ENCODE results near the gene ZNF66.
"Not testable (repeated sequence)": the region's sequence is repeated elsewhere in the genome, so short reads cannot be mapped to it uniquely, and the experiment has no call there.

GRCh38 chr19:20750169-20750568 lies 25.9 kb upstream of the ZNF66 start:
- not testable (repeated sequence) for TF ChIP-seq CTCF, POLR2A (IDR thresholded peaks at IDR 0.05)
